Stimulated activated CD4-positive, alpha-beta T cell treated with anti-CD3 and anti-CD28 coated beads, Interleukin-12 subunit alpha, Interleukin-12 subunit beta, amount 100 ng/mL, for 24 hours (primary cell): Measurements from ENCODE around the gene DOCK10.

ENCODE experiments used
- DNase-seq, 2 experiments: peaks; one replicate each; pipeline ENCODE4 v3.0.0-alpha.2; 2020; ENCODE audit warnings: low read depth in 2 of 2

The DOCK10 gene

GRCh38 chr2:224982226-224982625, 60.0 kb downstream of the DOCK10 start:
- DNase-seq, result no peak

GRCh38 chr2:224976629-224977525, 65.4 kb downstream of the DOCK10 start:
- no peak for DNase-seq

GRCh38 chr2:224975761-224976160, 66.5 kb downstream of the DOCK10 start:
- DNase-seq, result no peak

GRCh38 chr2:224973112-224974016, 68.9 kb downstream of the DOCK10 start:
- no peak for DNase-seq

GRCh38 chr2:224971214-224971613, 71.1 kb downstream of the DOCK10 start:
- DNase-seq, result no peak

GRCh38 chr2:224970311-224970710, 72.0 kb downstream of the DOCK10 start:
- no peak for DNase-seq

GRCh38 chr2:224969633-224970260, 72.5 kb downstream of the DOCK10 start:
- no peak for DNase-seq

GRCh38 chr2:224969095-224969494, 73.2 kb downstream of the DOCK10 start:
- DNase-seq, result no peak

GRCh38 chr2:224968051-224968450, 74.2 kb downstream of the DOCK10 start:
- no peak for DNase-seq

- DNase-seq, result no peak
Observed at GRCh38 chr2:224966613-224967012, 75.7 kb downstream of the DOCK10 start.

GRCh38 chr2:224959556-224959955, 82.7 kb downstream of the DOCK10 start:
- no peak for DNase-seq

- DNase-seq, result no peak
Observed at GRCh38 chr2:224958873-224959272, 83.4 kb downstream of the DOCK10 start.

- DNase-seq, result no peak
Observed at GRCh38 chr2:224958462-224958857, 83.8 kb downstream of the DOCK10 start.

- DNase-seq, result no peak
Observed at GRCh38 chr2:224957540-224958461, 84.5 kb downstream of the DOCK10 start.

GRCh38 chr2:224956706-224957105, 85.6 kb downstream of the DOCK10 start:
- no peak for DNase-seq

GRCh38 chr2:224954980-224955379, 87.3 kb downstream of the DOCK10 start:
- no peak for DNase-seq

GRCh38 chr2:224952936-224953657, 89.2 kb downstream of the DOCK10 start:
- no peak for DNase-seq

- no peak for DNase-seq
Observed at GRCh38 chr2:224951723-224952481, 90.4 kb downstream of the DOCK10 start.

- no peak for DNase-seq
Observed at GRCh38 chr2:224948859-224949258, 93.4 kb downstream of the DOCK10 start.

GRCh38 chr2:224948005-224948404, 94.3 kb downstream of the DOCK10 start:
- no peak for DNase-seq
